ENCODE measurements around the gene MICAL2. TPM values are rescaled to one million over a fixed set of nuclear protein-coding genes. Genes with fewer than 3 reads are reported as not detected.

MICAL2 gene
- total RNA-seq, 4 donors from 2014 or later = 27.4 to 63.6 (median 51.9) TPM

GRCh38 chr11:12166299-12167060 is 56.1 kb downstream of the MICAL2 start:
- no peaks in the 10 kb centered on the region for H3K27me3 ChIP-seq
- peaks cover 0 to 3% of the 10 kb centered on the region in 2 donors for H3K36me3 ChIP-seq
- no peaks in the 10 kb centered on the region for H3K9me3 ChIP-seq
- H3K27ac ChIP-seq = peak overlapping the region in 1 of 3 donors; percentile 43
- 93% methylated on average over 5 of the region's 5 CpGs for WGBS, 2 donors
- no peak for TF ChIP-seq CTCF (IDR thresholded peaks at IDR 0.05)
- TF ChIP-seq POLR2A (IDR thresholded peaks at IDR 0.05) = no peak
- no peak for DNase-seq
- no peak overlapping the region for H3K4me3 ChIP-seq (replicated peaks in 1 of 3)
- intact Hi-C loops (cut with DNase I) = no loop called here
- H3K4me1 ChIP-seq = peaks cover 23 to 32% of the 10 kb centered on the region in 2 donors

GRCh38 chr11:12167061-12168000 is 56.9 kb downstream of the MICAL2 start:
- intact Hi-C loops (cut with DNase I) = no loop called here
- H3K9me3 ChIP-seq = no peaks in the 10 kb centered on the region
- peak in 1 of 2 donors; percentile 42 for DNase-seq
- no peak overlapping the region for H3K4me3 ChIP-seq (replicated peaks in 1 of 3)
- WGBS, 2 donors = 73 to 75% methylated on average over 16 of the region's 16 CpGs
- peak overlapping the region in 2 of 3 donors; percentile 28 to 43 for H3K27ac ChIP-seq
- H3K36me3 ChIP-seq = peaks cover 0 to 3% of the 10 kb centered on the region in 2 donors
- H3K27me3 ChIP-seq = no peaks in the 10 kb centered on the region
- H3K4me1 ChIP-seq = peaks cover 23 to 33% of the 10 kb centered on the region in 2 donors
- TF ChIP-seq POLR2A (IDR thresholded peaks at IDR 0.05) = no peak
- no peak for TF ChIP-seq CTCF (IDR thresholded peaks at IDR 0.05)

GRCh38 chr11:12168114-12168513 is 57.7 kb downstream of the MICAL2 start:
- DNase-seq = no peak
- 98 to 99% methylated on average over 3 of the region's 3 CpGs for WGBS, 2 donors
- Histone ChIP-seq H3K9me3 (no peaks in the 10 kb centered on the region), H3K4me1 (peaks cover 21 to 31% of the 10 kb centered on the region in 2 donors), H3K4me3 (replicated peaks in 1 of 3) (no peak overlapping the region), H3K36me3 (no peaks in the 10 kb centered on the region), H3K27ac (peak overlapping the region in 1 of 3 donors; percentile 43), H3K27me3 (no peaks in the 10 kb centered on the region)
- TF ChIP-seq POLR2A (IDR thresholded peaks at IDR 0.05) = no peak
- no peak for TF ChIP-seq CTCF (IDR thresholded peaks at IDR 0.05)
- intact Hi-C loops (cut with DNase I) = no loop called here

- intact Hi-C loops (cut with DNase I) = no loop called here
- WGBS, 2 donors = 63% methylated on average over 3 of the region's 3 CpGs
- no peak overlapping the region for H3K4me3 ChIP-seq (replicated peaks in 1 of 3)
- TF ChIP-seq CTCF (IDR thresholded peaks at IDR 0.05) = no peak
- no peak for TF ChIP-seq POLR2A (IDR thresholded peaks at IDR 0.05)
- H3K27ac ChIP-seq = peak overlapping the region in 1 of 3 donors; percentile 28
- DNase-seq = no peak
- H3K36me3 ChIP-seq = no peaks in the 10 kb centered on the region
- no peaks in the 10 kb centered on the region for H3K9me3 ChIP-seq
- peaks cover 17 to 18% of the 10 kb centered on the region in 2 donors for H3K4me1 ChIP-seq
- H3K27me3 ChIP-seq = no peaks in the 10 kb centered on the region
Observed at GRCh38 chr11:12169822-12170221, 59.4 kb downstream of the MICAL2 start.

Data from thyroid gland (tissue), 4 donors.